Measurements from ENCODE around the gene USP17L21. TPM values are rescaled to one million over a fixed set of nuclear protein-coding genes. Genes with fewer than 3 reads are reported as not detected.

The USP17L21 gene, protein sequence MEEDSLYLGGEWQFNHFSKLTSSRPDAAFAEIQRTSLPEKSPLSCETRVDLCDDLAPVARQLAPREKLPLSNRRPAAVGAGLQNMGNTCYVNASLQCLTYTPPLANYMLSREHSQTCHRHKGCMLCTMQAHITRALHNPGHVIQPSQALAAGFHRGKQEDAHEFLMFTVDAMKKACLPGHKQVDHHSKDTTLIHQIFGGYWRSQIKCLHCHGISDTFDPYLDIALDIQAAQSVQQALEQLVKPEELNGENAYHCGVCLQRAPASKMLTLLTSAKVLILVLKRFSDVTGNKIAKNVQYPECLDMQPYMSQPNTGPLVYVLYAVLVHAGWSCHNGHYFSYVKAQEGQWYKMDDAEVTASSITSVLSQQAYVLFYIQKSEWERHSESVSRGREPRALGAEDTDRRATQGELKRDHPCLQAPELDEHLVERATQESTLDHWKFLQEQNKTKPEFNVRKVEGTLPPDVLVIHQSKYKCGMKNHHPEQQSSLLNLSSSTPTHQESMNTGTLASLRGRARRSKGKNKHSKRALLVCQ
- total RNA-seq, result not detected

GRCh38 chr4:9262572-9262971 lies at the start of gene USP17L21:
Gene USP17L21 (plus strand): TSS chr4:9262872. CDS start chr4:9262872, 0 bp downstream.

DNA sequence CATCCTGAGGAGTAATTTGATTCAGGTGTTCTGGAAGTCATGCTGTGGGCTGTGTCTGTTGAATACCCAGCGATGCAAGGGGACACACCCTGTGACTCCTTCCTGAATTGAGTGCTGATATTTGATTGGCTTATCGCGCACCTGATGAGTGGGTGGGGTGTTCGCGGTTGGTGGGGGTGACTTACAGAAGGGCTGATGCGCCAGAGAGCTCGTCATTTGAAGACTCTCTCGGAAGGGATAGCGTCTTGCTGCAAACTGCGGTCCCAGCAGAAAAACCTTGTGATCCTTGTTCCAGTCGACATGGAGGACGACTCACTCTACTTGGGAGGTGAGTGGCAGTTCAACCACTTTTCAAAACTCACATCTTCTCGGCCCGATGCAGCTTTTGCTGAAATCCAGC lies 47.6 kb upstream of the USP17L21 start, which contains the start of gene USP17L11:
Gene USP17L11, plus strand, starts transcription at position 301 of the 400 bp plus-strand sequence. Its CDS starts 0 bp downstream, at position 301.

GRCh38 chr4:9219852-9220251 lies 42.8 kb upstream of the USP17L21 start, which contains the start of gene USP17L12:
Gene USP17L12 (plus strand): TSS chr4:9220152. CDS start chr4:9220152, 0 bp downstream.

DNA sequence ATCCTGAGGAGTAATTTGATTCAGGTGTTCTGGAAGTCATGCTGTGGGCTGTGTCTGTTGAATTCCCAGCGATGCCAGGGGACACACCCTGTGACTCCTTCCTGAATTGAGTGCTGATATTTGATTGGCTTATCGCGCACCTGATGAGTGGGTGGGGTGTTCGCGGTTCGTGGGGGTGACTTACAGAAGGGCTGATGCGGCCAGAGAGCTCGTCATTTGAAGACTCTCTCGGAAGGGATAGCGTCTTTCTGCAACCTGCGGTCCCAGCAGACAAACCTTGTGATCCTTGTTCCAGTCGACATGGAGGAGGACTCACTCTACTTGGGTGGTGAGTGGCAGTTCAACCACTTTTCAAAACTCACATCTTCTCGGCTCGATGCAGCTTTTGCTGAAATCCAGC lies 38.1 kb upstream of the USP17L21 start, which contains the start of gene USP17L13:
Gene USP17L13, plus strand, starts transcription at position 301 of the 400 bp plus-strand sequence. Its CDS starts 0 bp downstream, at position 301.

DNA sequence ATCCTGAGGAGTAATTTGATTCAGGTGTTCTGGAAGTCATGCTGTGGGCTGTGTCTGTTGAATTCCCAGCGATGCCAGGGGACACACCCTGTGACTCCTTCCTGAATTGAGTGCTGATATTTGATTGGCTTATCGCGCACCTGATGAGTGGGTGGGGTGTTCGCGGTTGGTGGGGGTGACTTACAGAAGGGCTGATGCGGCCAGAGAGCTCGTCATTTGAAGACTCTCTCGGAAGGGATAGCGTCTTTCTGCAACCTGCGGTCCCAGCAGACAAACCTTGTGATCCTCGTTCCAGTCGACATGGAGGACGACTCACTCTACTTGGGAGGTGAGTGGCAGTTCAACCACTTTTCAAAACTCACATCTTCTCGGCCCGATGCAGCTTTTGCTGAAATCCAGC lies 28.6 kb upstream of the USP17L21 start, which contains the start of gene USP17L15:
Gene USP17L15, plus strand, starts transcription at position 301 of the 400 bp plus-strand sequence. Its CDS starts 0 bp downstream, at position 301.

GRCh38 chr4:9243579-9243978 lies 19.1 kb upstream of the USP17L21 start, which contains the start of gene USP17L17:
Gene USP17L17 (plus strand): TSS chr4:9243879. CDS start chr4:9243879, 0 bp downstream.

DNA sequence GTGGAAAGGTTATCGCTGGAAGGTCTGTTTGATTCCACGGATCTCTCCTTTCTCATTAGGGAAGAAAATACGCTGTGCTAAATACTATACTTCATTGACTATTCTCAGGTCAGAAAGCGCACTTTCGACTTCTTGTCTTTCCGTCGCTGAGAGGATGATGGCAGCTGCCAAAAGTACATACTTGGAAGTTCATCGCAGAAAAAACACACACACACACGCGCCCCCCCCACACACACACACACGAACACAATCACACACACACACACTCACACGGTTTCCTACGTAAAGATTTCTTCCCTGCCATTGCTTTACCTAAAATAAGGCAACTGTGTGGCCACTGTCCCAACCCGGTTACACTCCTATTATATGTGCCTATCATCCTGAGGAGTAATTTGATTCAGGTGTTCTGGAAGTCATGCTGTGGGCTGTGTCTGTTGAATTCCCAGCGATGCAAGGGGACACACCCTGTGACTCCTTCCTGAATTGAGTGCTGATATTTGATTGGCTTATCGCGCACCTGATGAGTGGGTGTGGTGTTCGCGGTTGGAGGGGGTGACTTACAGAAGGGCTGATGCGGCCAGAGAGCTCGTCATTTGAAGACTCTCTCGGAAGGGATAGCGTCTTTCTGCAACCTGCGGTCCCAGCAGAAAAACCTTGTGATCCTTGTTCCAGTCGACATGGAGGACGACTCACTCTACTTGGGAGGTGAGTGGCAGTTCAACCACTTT lies 14.6 kb upstream of the USP17L21 start, which contains the start of gene USP17L18:
Gene USP17L18, plus strand, starts transcription at position 678 of the 728 bp plus-strand sequence. Its CDS starts 0 bp downstream, at position 678.

GRCh38 chr4:9253078-9253477 lies 9.6 kb upstream of the USP17L21 start, which contains the start of gene USP17L19:
Gene USP17L19 (plus strand): TSS chr4:9253378. CDS start chr4:9253378, 0 bp downstream.

DNA sequence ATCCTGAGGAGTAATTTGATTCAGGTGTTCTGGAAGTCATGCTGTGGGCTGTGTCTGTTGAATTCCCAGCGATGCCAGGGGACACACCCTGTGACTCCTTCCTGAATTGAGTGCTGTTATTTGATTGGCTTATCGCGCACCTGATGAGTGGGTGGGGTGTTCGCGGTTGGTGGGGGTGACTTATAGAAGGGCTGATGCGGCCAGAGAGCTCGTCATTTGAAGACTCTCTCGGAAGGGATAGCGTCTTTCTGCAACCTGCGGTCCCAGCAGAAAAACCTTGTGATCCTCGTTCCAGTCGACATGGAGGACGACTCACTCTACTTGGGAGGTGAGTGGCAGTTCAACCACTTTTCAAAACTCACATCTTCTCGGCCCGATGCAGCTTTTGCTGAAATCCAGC lies 4.8 kb upstream of the USP17L21 start, which contains the start of gene USP17L20:
Gene USP17L20, plus strand, starts transcription at position 301 of the 400 bp plus-strand sequence. Its CDS starts 0 bp downstream, at position 301.

GRCh38 chr4:9267319-9267718 lies 4.6 kb downstream of the USP17L21 start, which contains the start of gene USP17L22:
Gene USP17L22 (plus strand): TSS chr4:9267619. CDS start chr4:9267619, 0 bp downstream.

Other genes starting within 250 kb of the USP17L21 start
- not detected for gene FAM90A26, start 92.5 kb upstream of the USP17L21 start, total RNA-seq
- not detected for gene USP17L10, start 52.2 kb upstream of the USP17L21 start, total RNA-seq
- not detected for gene USP17L11, start 47.5 kb upstream of the USP17L21 start, total RNA-seq
- not detected for gene USP17L12, start 42.7 kb upstream of the USP17L21 start, total RNA-seq
- gene USP17L13, start 38.0 kb upstream of the USP17L21 start, total RNA-seq, result not detected
- gene USP17L15, start 28.5 kb upstream of the USP17L21 start, total RNA-seq, result not detected
- not detected for gene USP17L17, start 19.0 kb upstream of the USP17L21 start, total RNA-seq
- gene USP17L18, start 14.2 kb upstream of the USP17L21 start, total RNA-seq, result not detected
- gene USP17L19, start 9.5 kb upstream of the USP17L21 start, total RNA-seq, result not detected
- not detected for gene USP17L20, start 4.7 kb upstream of the USP17L21 start, total RNA-seq
- gene USP17L22, start 4.7 kb downstream of the USP17L21 start, total RNA-seq, result not detected
- gene USP17L24, start 62.3 kb downstream of the USP17L21 start, total RNA-seq, result not detected
- gene USP17L25, start 67.0 kb downstream of the USP17L21 start, total RNA-seq, result not detected
- not detected for gene USP17L26, start 71.8 kb downstream of the USP17L21 start, total RNA-seq
- not detected for gene USP17L5, start 76.5 kb downstream of the USP17L21 start, total RNA-seq
- not detected for gene USP17L27, start 81.3 kb downstream of the USP17L21 start, total RNA-seq
- gene USP17L28, start 86.0 kb downstream of the USP17L21 start, total RNA-seq, result not detected
- not detected for gene USP17L29, start 90.8 kb downstream of the USP17L21 start, total RNA-seq
- not detected for gene USP17L30, start 100.3 kb downstream of the USP17L21 start, total RNA-seq
- gene DEFB131A, start 181.5 kb downstream of the USP17L21 start, total RNA-seq, result not detected

Data from diencephalon (tissue), 1 donor.